GM18511 (cell line): ENCODE measurements around the gene JPH4.

Experiments used
- ATAC-seq: cut with Tn5 transposase; IDR thresholded peaks from one replicate; pipeline ENCODE4 v1.9.1; 2021; ENCODE audit warnings: mild to moderate bottlenecking, moderate library complexity; ENCODE audit not compliant: unreplicated experiment

Gene JPH4

GRCh38 chr14:23565626-23566025, 13.0 kb downstream of the JPH4 start:
- ATAC-seq: no peak

DNA sequence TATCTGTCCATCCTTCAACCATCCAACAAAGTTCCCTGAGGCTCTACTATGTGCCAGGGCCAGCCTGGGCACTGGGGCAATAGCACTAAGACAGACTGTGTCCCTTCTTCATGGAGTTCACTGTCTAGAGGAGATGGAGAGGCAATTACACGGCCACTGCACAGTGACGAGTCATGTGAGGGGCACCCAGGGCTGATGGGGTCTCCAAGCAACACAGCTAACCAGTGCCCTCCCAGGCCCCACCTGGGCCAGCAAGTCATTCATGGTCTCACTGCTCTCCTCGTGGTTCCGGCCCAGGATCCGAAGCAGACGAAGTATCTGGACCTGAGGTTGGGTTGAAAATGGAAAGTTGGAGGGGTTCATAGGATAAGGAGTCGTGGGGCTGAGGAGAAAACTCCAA, 13.7 kb downstream of the JPH4 start:
- no peak for ATAC-seq

GRCh38 chr14:23564181-23564812, 14.3 kb downstream of the JPH4 start:
- no peak for ATAC-seq

DNA sequence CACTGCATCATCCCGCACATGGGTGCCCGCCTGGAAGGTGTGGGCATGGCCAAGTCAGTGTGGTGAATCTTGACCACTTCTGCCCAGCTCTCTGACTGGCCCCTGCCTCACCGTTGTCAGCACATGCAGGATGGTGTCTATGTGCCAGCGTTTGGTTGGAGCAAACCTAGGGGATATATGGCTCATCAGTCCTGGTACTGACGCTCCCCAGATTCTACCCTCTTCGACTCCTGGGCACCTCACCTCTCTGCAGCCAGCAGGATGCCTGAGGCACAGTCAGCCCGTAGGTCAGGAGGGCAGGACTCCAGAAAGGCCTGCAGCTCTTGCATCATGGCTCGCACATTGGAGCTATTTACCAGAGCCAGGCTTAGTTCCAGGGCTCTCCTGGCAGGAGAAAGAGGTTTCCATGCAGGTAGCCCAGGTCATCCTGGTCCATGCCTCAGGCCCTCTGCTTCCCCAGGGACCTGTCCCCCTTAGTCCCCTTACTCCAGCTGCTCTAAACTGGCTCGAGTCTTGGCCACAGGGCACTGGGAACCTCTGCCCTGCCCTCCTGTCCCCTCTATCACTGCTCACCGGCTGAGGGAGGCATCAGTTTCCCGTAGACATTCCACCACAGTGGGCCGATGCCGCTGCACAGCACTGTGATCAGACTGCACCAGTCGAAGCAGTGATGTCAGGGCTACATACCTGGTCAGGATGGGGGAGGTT, 15.0 kb downstream of the JPH4 start:
- no peak for ATAC-seq

- no peak for ATAC-seq
Observed at GRCh38 chr14:23562822-23563472, 15.6 kb downstream of the JPH4 start.

- no peak for ATAC-seq
Observed at GRCh38 chr14:23561873-23562821, 16.4 kb downstream of the JPH4 start.

DNA sequence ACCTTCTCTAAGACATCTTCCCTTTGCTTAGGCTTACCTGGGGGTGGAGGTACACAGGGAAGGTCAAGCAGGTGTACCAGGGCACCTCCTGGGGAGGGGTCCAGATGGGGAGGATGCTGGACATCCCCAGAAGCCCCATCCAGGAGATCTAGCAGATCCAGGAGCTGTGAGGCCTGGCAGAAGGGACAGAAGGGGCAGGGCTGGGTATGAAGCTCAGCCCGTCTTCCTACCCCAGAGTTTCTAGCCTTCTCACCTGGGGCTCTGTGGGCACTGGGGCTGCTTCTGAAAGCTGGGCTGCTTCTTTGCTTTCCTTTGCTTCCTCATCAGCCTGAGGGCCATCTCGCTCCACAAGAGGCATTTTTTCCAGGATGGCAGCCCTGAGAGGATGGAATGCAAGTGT, 17.3 kb downstream of the JPH4 start:
- no peak for ATAC-seq

- no peak for ATAC-seq
Observed at GRCh38 chr14:23559926-23560520, 18.6 kb downstream of the JPH4 start.

- no peak for ATAC-seq
Observed at GRCh38 chr14:23559010-23559925, 19.3 kb downstream of the JPH4 start.

- ATAC-seq: no peak
Observed at GRCh38 chr14:23558346-23559009, 20.1 kb downstream of the JPH4 start.

GRCh38 chr14:23557946-23558345, 20.6 kb downstream of the JPH4 start:
- no peak for ATAC-seq

- no peak for ATAC-seq
Observed at GRCh38 chr14:23557521-23557920, 21.1 kb downstream of the JPH4 start.

- no peak for ATAC-seq
Observed at GRCh38 chr14:23556700-23557440, 21.7 kb downstream of the JPH4 start.

DNA sequence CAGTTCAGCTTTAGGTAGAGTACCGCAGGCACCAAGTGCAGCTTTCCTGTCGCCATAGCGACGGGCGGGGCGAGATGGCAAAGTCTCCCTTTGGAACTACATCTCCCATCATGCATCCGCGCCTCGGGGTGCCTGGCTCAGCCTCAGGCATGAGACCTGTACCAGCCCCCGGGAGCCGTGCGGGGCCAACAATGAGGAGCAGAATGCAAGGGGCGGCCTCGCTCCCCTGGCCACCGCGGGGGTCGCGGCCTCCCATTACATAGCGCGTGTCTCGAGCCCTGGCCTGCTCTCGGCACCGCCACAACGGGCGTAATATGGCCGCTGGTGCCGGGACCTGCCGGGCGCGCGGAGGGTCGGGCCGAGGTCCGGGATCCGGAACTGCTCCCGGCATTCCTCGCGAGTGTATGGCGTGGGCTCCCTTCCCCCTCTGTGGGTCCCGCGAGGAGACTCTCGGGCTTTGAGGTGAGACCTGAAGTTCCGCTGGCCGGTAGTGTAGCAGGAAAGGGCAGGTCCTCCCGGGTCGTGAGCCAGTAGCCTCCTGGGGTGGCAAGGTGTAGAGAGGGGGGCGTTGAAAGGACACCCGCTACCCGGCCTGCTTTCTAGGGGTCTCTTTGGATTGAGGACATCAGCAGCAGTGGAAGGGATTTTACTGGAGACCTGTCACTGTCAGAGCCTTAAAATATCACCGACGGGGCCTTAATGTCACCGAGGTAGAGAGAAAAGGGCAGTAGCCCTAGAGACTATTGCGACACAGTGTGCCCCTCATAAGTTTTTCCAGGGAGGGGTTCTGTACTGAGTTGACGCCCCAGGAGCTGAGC, 22.5 kb downstream of the JPH4 start, which contains the start of gene THTPA:
THTPA (plus strand) TSS at position 390 of the 818 bp plus-strand sequence. CDS start 487 bp downstream, outside the sequence.
- ATAC-seq: peak; percentile 85

- ATAC-seq: no peak
Observed at GRCh38 chr14:23555533-23555881, 23.1 kb downstream of the JPH4 start.

- ATAC-seq: peak; percentile 53
Observed at GRCh38 chr14:23551266-23552028, 27.1 kb downstream of the JPH4 start, which contains the start of gene ZFHX2. TSS of gene ZFHX2 (minus strand) at chr14:23551765. CDS start at chr14:23535325, 16,440 bp downstream.
